ENCODE results near the gene MGMT. TPM values are rescaled to one million over a fixed set of nuclear protein-coding genes. Genes with fewer than 3 reads are reported as not detected.

MGMT gene
- total RNA-seq, 1 experiment from 2014 or later = 11.5 TPM

DNA sequence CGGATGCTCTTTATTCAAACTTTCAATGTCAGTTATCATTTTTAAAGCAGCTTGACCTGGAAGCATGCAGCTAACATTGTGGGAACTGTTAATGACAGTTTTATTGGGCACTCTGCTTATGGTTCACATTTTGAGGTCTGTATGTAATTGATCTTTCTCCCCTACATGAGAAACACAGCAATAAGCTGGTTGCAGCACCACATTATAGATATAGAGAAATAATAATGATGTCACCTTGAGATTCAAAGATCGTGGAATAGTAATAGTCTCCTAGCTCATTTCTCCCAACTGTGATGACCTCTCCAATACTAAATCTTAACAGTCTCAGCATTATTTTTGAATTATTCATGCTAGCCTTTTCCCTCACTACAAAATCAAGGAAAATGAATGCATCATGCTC, 22.7 kb upstream of the MGMT start:
- H3K9ac ChIP-seq (ENCODE audit: low read length) = no peak overlapping the region
- H3K4me3 ChIP-seq (replicated peaks in 1 of 2; ENCODE audit: low read depth in 1 of 2, low read length in 2 of 2) = no peak overlapping the region
- H3K27ac ChIP-seq (ENCODE audit: low read depth, low read length) = no peak overlapping the region
- ATAC-seq (no peak), DNase-seq (ENCODE audit: low read depth, low spot score) (no peak)
- no peak overlapping the region for H2AFZ ChIP-seq (ENCODE audit: low read depth, low read length, poor library complexity, severe bottlenecking)
- RAD21 ChIA-PET (ENCODE audit: low non-redundant PET in 1 of 2, low total read pairs in 2 of 2, uncharacterized antibody in 2 of 2, unreplicated experiment in 2 of 2) = no interaction called here
- no peaks in the 10 kb centered on the region for H3K4me1 ChIP-seq (ENCODE audit: control insufficient read depth in 1 of 2, insufficient read depth in 2 of 2, low read length in 2 of 2)
- no peaks in the 10 kb centered on the region for H3K79me2 ChIP-seq (ENCODE audit: insufficient read depth, low read length)
- POLR2A ChIA-PET = no interaction called here
- no peaks in the 10 kb centered on the region for H3K36me3 ChIP-seq (ENCODE audit: control insufficient read depth in 1 of 2, insufficient read depth in 2 of 2, low read length in 2 of 2)
- no peaks in the 10 kb centered on the region for H4K20me1 ChIP-seq (ENCODE audit: insufficient read depth)
- no peak for TF ChIP-seq TCF7L2 (IDR thresholded peaks at IDR 0.05; ENCODE audit: borderline replicate concordance, extremely low read depth, insufficient read depth, insufficient read length)
- TF ChIP-seq CEBPB (IDR thresholded peaks at IDR 0.05; ENCODE audit: low read depth) = no peak
- no peak for TF ChIP-seq ZNF274 (IDR thresholded peaks at IDR 0.05; ENCODE audit: low read depth, low read length)
- TF ChIP-seq, protein P1, sequence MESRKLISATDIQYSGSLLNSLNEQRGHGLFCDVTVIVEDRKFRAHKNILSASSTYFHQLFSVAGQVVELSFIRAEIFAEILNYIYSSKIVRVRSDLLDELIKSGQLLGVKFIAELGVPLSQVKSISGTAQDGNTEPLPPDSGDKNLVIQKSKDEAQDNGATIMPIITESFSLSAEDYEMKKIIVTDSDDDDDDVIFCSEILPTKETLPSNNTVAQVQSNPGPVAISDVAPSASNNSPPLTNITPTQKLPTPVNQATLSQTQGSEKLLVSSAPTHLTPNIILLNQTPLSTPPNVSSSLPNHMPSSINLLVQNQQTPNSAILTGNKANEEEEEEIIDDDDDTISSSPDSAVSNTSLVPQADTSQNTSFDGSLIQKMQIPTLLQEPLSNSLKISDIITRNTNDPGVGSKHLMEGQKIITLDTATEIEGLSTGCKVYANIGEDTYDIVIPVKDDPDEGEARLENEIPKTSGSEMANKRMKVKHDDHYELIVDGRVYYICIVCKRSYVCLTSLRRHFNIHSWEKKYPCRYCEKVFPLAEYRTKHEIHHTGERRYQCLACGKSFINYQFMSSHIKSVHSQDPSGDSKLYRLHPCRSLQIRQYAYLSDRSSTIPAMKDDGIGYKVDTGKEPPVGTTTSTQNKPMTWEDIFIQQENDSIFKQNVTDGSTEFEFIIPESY (IDR thresholded peaks at IDR 0.05; ENCODE audit: extremely low read depth, insufficient replicate concordance, low read length) = no peak
- TF ChIP-seq SP1 (IDR thresholded peaks at IDR 0.05; ENCODE audit: low read depth) = no peak
- TF ChIP-seq ZFX (IDR thresholded peaks at IDR 0.05) = no peak
- TF ChIP-seq YY1 (IDR thresholded peaks at IDR 0.05; ENCODE audit: extremely low read depth, insufficient replicate concordance, low read depth, low read length) = no peak
- TF ChIP-seq CBX3 (IDR thresholded peaks at IDR 0.05; ENCODE audit: low read depth) = no peak
- TF ChIP-seq, protein P2, sequence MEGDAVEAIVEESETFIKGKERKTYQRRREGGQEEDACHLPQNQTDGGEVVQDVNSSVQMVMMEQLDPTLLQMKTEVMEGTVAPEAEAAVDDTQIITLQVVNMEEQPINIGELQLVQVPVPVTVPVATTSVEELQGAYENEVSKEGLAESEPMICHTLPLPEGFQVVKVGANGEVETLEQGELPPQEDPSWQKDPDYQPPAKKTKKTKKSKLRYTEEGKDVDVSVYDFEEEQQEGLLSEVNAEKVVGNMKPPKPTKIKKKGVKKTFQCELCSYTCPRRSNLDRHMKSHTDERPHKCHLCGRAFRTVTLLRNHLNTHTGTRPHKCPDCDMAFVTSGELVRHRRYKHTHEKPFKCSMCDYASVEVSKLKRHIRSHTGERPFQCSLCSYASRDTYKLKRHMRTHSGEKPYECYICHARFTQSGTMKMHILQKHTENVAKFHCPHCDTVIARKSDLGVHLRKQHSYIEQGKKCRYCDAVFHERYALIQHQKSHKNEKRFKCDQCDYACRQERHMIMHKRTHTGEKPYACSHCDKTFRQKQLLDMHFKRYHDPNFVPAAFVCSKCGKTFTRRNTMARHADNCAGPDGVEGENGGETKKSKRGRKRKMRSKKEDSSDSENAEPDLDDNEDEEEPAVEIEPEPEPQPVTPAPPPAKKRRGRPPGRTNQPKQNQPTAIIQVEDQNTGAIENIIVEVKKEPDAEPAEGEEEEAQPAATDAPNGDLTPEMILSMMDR (IDR thresholded peaks at IDR 0.05 in 2 of 3, conservative IDR thresholded peaks at IDR 0.05 in 1 of 3; ENCODE audit: borderline replicate concordance in 1 of 3, insufficient read depth in 1 of 3, low read depth in 2 of 3, low read length in 2 of 3) = no peak
- no TSS peak for BruUV-seq (replicated peaks)
- CTCF ChIA-PET = no interaction called here
- peaks cover 7 to 10% of the 10 kb centered on the region in 2 experiments; a peak in 2 of 4 replicates for H3K9me3 ChIP-seq (ENCODE audit: control insufficient read depth in 1 of 2, insufficient read depth in 1 of 2, low read depth in 1 of 2, low read length in 2 of 2)
- no peaks in the 10 kb centered on the region for H3K27me3 ChIP-seq (ENCODE audit: insufficient read depth, low read length)
- intact Hi-C loops (cut with micrococcal nuclease) = no loop called here
- H3K4me2 ChIP-seq (ENCODE audit: low read length) = no peak overlapping the region
- no peaks in the 10 kb centered on the region for H3K9me2 ChIP-seq (ENCODE audit: insufficient read depth)
